ENCODE measurements around the gene GULP1. TPM values are rescaled to one million over a fixed set of nuclear protein-coding genes. Genes with fewer than 3 reads are reported as not detected.

GULP1 gene
- total RNA-seq, 1 experiment from 2014 or later, result 76.0 TPM

DNA sequence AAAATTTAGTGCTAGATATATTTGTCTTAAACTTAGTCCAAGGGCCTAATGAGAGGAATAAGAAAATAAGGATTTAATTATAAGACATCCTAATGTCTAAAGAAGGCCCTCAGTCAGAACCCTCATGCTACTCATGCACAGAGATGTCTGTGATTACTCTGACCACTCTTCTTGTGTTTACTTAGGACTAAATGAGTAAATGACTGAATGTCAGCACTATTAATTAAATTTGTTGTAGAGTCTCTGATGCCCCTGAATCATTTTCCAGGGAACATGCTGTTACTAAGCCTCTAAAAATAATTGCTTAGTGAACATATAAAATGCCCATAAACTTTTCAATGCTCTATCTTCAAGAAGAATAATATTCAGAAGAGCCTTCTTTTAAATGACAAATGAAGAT, 32.4 kb downstream of the GULP1 start:
- peaks cover 8 to 9% of the 10 kb centered on the region in 2 experiments; a peak in 3 of 4 replicates for H3K4me1 ChIP-seq (ENCODE audit: control insufficient read depth in 1 of 2, insufficient read depth in 2 of 2, low read length in 2 of 2)
- no peak overlapping the region for H2AFZ ChIP-seq (ENCODE audit: low read depth, low read length, poor library complexity, severe bottlenecking)
- no peaks in the 10 kb centered on the region for H3K36me3 ChIP-seq (ENCODE audit: control insufficient read depth in 1 of 2, insufficient read depth in 2 of 2, low read length in 2 of 2)
- intact Hi-C loops (cut with micrococcal nuclease), result no loop called here
- H3K27ac ChIP-seq (ENCODE audit: low read depth, low read length), result no peak overlapping the region
- no peaks in the 10 kb centered on the region for H3K9me2 ChIP-seq (ENCODE audit: insufficient read depth)
- H3K9ac ChIP-seq (ENCODE audit: low read length), result no peak overlapping the region
- H3K27me3 ChIP-seq (ENCODE audit: insufficient read depth, low read length), result no peaks in the 10 kb centered on the region
- H4K20me1 ChIP-seq (ENCODE audit: insufficient read depth), result no peaks in the 10 kb centered on the region
- no peak for DNase-seq (ENCODE audit: low read depth, low spot score)
- no peak overlapping the region for H3K4me3 ChIP-seq (replicated peaks in 1 of 2; ENCODE audit: low read depth in 1 of 2, low read length in 2 of 2)
- H3K4me2 ChIP-seq (ENCODE audit: low read length), result no peak overlapping the region
- POLR2A ChIA-PET, result no interaction called here
- no peak for ATAC-seq
- CTCF ChIA-PET, result no interaction called here
- no TSS peak for BruUV-seq (replicated peaks)
- RAD21 ChIA-PET (ENCODE audit: low non-redundant PET in 1 of 2, low total read pairs in 2 of 2, uncharacterized antibody in 2 of 2, unreplicated experiment in 2 of 2), result no interaction called here
- no peak for TF ChIP-seq TCF7L2 (IDR thresholded peaks at IDR 0.05; ENCODE audit: borderline replicate concordance, extremely low read depth, insufficient read depth, insufficient read length)
- no peak for TF ChIP-seq POLR2A (IDR thresholded peaks at IDR 0.05; ENCODE audit: borderline replicate concordance, extremely low read depth, insufficient read depth, insufficient read length)
- TF ChIP-seq, protein P1, sequence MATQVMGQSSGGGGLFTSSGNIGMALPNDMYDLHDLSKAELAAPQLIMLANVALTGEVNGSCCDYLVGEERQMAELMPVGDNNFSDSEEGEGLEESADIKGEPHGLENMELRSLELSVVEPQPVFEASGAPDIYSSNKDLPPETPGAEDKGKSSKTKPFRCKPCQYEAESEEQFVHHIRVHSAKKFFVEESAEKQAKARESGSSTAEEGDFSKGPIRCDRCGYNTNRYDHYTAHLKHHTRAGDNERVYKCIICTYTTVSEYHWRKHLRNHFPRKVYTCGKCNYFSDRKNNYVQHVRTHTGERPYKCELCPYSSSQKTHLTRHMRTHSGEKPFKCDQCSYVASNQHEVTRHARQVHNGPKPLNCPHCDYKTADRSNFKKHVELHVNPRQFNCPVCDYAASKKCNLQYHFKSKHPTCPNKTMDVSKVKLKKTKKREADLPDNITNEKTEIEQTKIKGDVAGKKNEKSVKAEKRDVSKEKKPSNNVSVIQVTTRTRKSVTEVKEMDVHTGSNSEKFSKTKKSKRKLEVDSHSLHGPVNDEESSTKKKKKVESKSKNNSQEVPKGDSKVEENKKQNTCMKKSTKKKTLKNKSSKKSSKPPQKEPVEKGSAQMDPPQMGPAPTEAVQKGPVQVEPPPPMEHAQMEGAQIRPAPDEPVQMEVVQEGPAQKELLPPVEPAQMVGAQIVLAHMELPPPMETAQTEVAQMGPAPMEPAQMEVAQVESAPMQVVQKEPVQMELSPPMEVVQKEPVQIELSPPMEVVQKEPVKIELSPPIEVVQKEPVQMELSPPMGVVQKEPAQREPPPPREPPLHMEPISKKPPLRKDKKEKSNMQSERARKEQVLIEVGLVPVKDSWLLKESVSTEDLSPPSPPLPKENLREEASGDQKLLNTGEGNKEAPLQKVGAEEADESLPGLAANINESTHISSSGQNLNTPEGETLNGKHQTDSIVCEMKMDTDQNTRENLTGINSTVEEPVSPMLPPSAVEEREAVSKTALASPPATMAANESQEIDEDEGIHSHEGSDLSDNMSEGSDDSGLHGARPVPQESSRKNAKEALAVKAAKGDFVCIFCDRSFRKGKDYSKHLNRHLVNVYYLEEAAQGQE (IDR thresholded peaks at IDR 0.05; ENCODE audit: low read depth), result no peak
- TF ChIP-seq, protein P2, sequence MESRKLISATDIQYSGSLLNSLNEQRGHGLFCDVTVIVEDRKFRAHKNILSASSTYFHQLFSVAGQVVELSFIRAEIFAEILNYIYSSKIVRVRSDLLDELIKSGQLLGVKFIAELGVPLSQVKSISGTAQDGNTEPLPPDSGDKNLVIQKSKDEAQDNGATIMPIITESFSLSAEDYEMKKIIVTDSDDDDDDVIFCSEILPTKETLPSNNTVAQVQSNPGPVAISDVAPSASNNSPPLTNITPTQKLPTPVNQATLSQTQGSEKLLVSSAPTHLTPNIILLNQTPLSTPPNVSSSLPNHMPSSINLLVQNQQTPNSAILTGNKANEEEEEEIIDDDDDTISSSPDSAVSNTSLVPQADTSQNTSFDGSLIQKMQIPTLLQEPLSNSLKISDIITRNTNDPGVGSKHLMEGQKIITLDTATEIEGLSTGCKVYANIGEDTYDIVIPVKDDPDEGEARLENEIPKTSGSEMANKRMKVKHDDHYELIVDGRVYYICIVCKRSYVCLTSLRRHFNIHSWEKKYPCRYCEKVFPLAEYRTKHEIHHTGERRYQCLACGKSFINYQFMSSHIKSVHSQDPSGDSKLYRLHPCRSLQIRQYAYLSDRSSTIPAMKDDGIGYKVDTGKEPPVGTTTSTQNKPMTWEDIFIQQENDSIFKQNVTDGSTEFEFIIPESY (IDR thresholded peaks at IDR 0.05; ENCODE audit: extremely low read depth, insufficient replicate concordance, low read length), result no peak
- no peak for TF ChIP-seq CEBPB (IDR thresholded peaks at IDR 0.05; ENCODE audit: low read depth)
- no peak for TF ChIP-seq SRF (IDR thresholded peaks at IDR 0.05; ENCODE audit: low read depth)
- no peak for TF ChIP-seq ELF1 (IDR thresholded peaks at IDR 0.05; ENCODE audit: borderline replicate concordance, low read depth)
- TF ChIP-seq ZNF274 (IDR thresholded peaks at IDR 0.05; ENCODE audit: low read depth, low read length), result no peak
- TF ChIP-seq EZH2 (IDR thresholded peaks at IDR 0.05), result no peak
- no peak for TF ChIP-seq POLR2AphosphoS5 (IDR thresholded peaks at IDR 0.05; ENCODE audit: low read depth, low read length)
- TF ChIP-seq, protein P3, sequence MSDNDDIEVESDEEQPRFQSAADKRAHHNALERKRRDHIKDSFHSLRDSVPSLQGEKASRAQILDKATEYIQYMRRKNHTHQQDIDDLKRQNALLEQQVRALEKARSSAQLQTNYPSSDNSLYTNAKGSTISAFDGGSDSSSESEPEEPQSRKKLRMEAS (IDR thresholded peaks at IDR 0.05), result no peak
- no peak for TF ChIP-seq RAD21 (IDR thresholded peaks at IDR 0.05; ENCODE audit: low read depth)
- TF ChIP-seq CBX3 (IDR thresholded peaks at IDR 0.05; ENCODE audit: low read depth), result no peak
- no peak for TF ChIP-seq SP1 (IDR thresholded peaks at IDR 0.05; ENCODE audit: low read depth)
- no peak for TF ChIP-seq JUND (IDR thresholded peaks at IDR 0.05)
- no peak for TF ChIP-seq YY1 (IDR thresholded peaks at IDR 0.05; ENCODE audit: extremely low read depth, insufficient replicate concordance, low read depth, low read length)
- TF ChIP-seq, protein P4, sequence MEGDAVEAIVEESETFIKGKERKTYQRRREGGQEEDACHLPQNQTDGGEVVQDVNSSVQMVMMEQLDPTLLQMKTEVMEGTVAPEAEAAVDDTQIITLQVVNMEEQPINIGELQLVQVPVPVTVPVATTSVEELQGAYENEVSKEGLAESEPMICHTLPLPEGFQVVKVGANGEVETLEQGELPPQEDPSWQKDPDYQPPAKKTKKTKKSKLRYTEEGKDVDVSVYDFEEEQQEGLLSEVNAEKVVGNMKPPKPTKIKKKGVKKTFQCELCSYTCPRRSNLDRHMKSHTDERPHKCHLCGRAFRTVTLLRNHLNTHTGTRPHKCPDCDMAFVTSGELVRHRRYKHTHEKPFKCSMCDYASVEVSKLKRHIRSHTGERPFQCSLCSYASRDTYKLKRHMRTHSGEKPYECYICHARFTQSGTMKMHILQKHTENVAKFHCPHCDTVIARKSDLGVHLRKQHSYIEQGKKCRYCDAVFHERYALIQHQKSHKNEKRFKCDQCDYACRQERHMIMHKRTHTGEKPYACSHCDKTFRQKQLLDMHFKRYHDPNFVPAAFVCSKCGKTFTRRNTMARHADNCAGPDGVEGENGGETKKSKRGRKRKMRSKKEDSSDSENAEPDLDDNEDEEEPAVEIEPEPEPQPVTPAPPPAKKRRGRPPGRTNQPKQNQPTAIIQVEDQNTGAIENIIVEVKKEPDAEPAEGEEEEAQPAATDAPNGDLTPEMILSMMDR (IDR thresholded peaks at IDR 0.05 in 2 of 3, conservative IDR thresholded peaks at IDR 0.05 in 1 of 3; ENCODE audit: borderline replicate concordance in 1 of 3, insufficient read depth in 1 of 3, low read depth in 2 of 3, low read length in 2 of 3), result no peak
- TF ChIP-seq EZH2phosphoT487 (IDR thresholded peaks at IDR 0.05; ENCODE audit: borderline replicate concordance), result no peak
- TF ChIP-seq EGR1 (IDR thresholded peaks at IDR 0.05; ENCODE audit: low read depth), result no peak
- TF ChIP-seq FOSL1 (IDR thresholded peaks at IDR 0.05; ENCODE audit: low read depth), result no peak
- no peaks in the 10 kb centered on the region for H3K9me3 ChIP-seq (ENCODE audit: control insufficient read depth in 1 of 2, insufficient read depth in 1 of 2, low read depth in 1 of 2, low read length in 2 of 2)
- peaks cover 87% of the 10 kb centered on the region for H3K79me2 ChIP-seq (ENCODE audit: insufficient read depth, low read length)
